K562 (cell line): ENCODE measurements around the gene MYLK4.

Source experiments
- GABPA ChIP-seq: fragments of 200-800 bp; sonication (Bioruptor generic); conservative IDR thresholded peaks from 2 replicates; pipeline ENCODE4 v1.6.1; 2016; ENCODE audit warnings: low read depth, missing genetic modification characterization, missing compliant biosample characterization
- KLF1 ChIP-seq: fragments of 450-650 bp; IDR thresholded peaks from 2 replicates; pipeline ENCODE4 v1.6.1; 2016; ENCODE audit warnings: missing genetic modification characterization, missing compliant biosample characterization
- KLF16 ChIP-seq: IDR thresholded peaks from 2 replicates; pipeline ENCODE4 v1.6.1; 2016; ENCODE audit warnings: antibody characterized with exemption
- POLR2A ChIP-seq: fragments of 450-650 bp; conservative IDR thresholded peaks from 2 replicates; pipeline ENCODE4 v1.6.1; 2016
- PRMT5 ChIP-seq: sonication (generic); formaldehyde crosslinking; IDR thresholded peaks from 2 replicates; pipeline ENCODE4 v1.5.0; 2020; ENCODE audit warnings: missing genetic modification reagents
- RFX1 ChIP-seq: fragments of 450-650 bp; IDR thresholded peaks from 2 replicates; pipeline ENCODE4 v1.6.1; 2016; ENCODE audit warnings: mild to moderate bottlenecking, moderate library complexity
- TF ChIP-seq, protein P1 (sequence below), 3 experiments: IDR thresholded peaks in 2 of 3; conservative IDR thresholded peaks in 1 of 3; 2 replicates each; pipeline ENCODE4 v1.5.1; 2011 to 2012; ENCODE audit warnings: low read length in 3 of 3, mild to moderate bottlenecking in 3 of 3, control low read depth in 2 of 3, improper control_type of control experiment in 1 of 3, inconsistent platforms in 1 of 3, low read depth in 1 of 3, mixed read lengths in 1 of 3, moderate library complexity in 1 of 3; ENCODE audit not compliant: insufficient read depth in 2 of 3
- TF ChIP-seq, protein P2 (sequence below): sonication (generic); formaldehyde crosslinking; IDR thresholded peaks from 2 replicates; pipeline ENCODE4 v1.8.1; 2023; ENCODE audit warnings: mild to moderate bottlenecking, missing genetic modification reagents, moderate library complexity

DNA sequence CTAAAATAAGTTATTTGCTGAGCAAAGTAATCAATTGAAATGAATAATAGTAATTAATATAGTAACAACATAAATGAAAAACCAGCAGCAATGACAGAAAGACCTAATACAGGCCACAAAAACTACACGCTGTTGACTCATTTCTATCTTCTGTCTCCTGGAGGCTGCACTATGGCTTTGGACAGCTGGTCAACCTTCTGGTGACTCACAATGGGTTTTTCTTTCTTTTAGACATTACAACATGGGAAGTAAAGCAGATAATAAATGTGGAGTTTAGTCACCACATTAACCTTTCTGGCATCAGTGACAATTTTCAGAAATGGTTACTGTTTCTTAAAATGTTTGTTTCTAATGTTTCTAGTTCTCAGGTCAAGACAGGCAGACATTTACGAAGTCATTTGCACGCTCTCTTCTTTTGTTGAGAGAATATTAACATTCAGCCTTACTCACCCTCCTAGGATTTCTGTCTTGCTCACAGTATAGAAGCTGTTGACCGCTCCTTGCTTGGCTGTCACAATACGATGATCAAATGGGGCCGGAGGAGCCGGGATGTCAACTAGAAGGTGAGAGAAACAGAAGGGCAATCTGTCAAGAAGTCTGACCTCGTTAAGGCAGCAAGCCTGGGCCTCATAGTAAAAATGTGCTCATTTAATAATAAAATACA lies 62.2 kb downstream of the MYLK4 start:
- TF ChIP-seq GABPA (tag) (no peak), RFX1 (no peak), PRMT5 (CRISPR knock-in tag) (no peak), KLF1 (no peak), POLR2A (no peak), KLF16 (no peak)
- TF ChIP-seq, protein P1, sequence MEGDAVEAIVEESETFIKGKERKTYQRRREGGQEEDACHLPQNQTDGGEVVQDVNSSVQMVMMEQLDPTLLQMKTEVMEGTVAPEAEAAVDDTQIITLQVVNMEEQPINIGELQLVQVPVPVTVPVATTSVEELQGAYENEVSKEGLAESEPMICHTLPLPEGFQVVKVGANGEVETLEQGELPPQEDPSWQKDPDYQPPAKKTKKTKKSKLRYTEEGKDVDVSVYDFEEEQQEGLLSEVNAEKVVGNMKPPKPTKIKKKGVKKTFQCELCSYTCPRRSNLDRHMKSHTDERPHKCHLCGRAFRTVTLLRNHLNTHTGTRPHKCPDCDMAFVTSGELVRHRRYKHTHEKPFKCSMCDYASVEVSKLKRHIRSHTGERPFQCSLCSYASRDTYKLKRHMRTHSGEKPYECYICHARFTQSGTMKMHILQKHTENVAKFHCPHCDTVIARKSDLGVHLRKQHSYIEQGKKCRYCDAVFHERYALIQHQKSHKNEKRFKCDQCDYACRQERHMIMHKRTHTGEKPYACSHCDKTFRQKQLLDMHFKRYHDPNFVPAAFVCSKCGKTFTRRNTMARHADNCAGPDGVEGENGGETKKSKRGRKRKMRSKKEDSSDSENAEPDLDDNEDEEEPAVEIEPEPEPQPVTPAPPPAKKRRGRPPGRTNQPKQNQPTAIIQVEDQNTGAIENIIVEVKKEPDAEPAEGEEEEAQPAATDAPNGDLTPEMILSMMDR (IDR thresholded peaks at IDR 0.05 in 2 of 3, conservative IDR thresholded peaks at IDR 0.05 in 1 of 3; ENCODE audit: insufficient read depth in 2 of 3, low read depth in 1 of 3, low read length in 3 of 3): no peak
- TF ChIP-seq, protein P2, sequence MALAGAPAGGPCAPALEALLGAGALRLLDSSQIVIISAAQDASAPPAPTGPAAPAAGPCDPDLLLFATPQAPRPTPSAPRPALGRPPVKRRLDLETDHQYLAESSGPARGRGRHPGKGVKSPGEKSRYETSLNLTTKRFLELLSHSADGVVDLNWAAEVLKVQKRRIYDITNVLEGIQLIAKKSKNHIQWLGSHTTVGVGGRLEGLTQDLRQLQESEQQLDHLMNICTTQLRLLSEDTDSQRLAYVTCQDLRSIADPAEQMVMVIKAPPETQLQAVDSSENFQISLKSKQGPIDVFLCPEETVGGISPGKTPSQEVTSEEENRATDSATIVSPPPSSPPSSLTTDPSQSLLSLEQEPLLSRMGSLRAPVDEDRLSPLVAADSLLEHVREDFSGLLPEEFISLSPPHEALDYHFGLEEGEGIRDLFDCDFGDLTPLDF: no peak
